Loucy (cell line): ENCODE results near the gene USPL1.

ENCODE experiments used
- CTCF ChIP-seq: fragments of 200-600 bp; sonication (generic); conservative IDR thresholded peaks from 2 replicates; pipeline ENCODE4 v1.5.1; 2014; ENCODE audit warnings: mild to moderate bottlenecking, antibody characterized with exemption, low read length
- EZH2phosphoT487 ChIP-seq: fragments of 200-600 bp; IDR thresholded peaks from 2 replicates; pipeline ENCODE4 v1.6.1; 2018; ENCODE audit warnings: antibody characterized with exemption, mild to moderate bottlenecking, moderate library complexity, borderline replicate concordance

GRCh38 chr13:30708541-30708940 is 90.8 kb downstream of the USPL1 start:
- TF ChIP-seq CTCF (no peak), EZH2phosphoT487 (no peak)
